Skin epidermis (tissue), 12 donors: ENCODE results near the gene RNF225.
"Not testable (repeated sequence)": the region's sequence is repeated elsewhere in the genome, so short reads cannot be mapped to it uniquely, and the experiment has no call there.

Source experiments
- H3K27ac ChIP-seq, 21 experiments: fragments of 200-600 bp; sonication (generic) in 11 of 21; one replicate each; pipeline ENCODE4 v1.5.0; 2020; ENCODE audit warnings: mild to moderate bottlenecking in 3 of 21, inconsistent platforms in 2 of 21, moderate library complexity in 2 of 21
- H3K4me3 ChIP-seq, 7 experiments: fragments of 200-600 bp; sonication (generic) in 2 of 7; one replicate each; pipeline ENCODE4 v1.5.0; 2020; ENCODE audit warnings: inconsistent platforms in 2 of 7, mild to moderate bottlenecking in 2 of 7, moderate library complexity in 1 of 7

Gene RNF225

DNA sequence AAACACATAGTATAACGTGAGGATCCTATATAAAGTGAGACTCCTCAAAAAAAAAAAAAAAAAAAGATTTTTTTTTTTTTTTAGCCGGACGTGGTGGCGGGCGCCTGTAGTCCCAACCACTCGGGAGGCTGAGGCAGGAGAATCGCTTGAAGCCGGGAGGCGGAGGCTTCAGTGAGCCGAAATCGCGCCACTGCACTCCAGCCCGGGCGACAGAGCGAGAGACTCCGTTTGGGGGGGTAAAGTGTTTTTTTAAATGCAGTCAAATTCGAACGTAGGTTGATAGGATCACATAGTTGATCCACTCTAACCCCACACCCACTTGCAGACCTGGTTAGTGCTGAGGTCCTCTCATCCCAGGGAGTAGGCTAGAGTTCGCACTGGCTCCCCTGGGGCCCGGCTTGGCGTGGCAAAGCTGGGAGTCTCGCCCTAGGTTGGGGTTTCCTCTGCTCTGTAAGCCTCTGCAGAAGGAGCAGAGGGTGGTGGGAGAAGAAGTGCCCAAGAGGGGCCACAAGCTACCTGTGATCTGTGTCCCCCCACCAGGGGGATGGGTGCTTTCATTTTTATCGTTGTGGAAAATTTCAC, 6.5 kb downstream of the RNF225 start:
- H3K4me3 ChIP-seq, result peak overlapping the region; percentile 42 to 60 (median 50)

DNA sequence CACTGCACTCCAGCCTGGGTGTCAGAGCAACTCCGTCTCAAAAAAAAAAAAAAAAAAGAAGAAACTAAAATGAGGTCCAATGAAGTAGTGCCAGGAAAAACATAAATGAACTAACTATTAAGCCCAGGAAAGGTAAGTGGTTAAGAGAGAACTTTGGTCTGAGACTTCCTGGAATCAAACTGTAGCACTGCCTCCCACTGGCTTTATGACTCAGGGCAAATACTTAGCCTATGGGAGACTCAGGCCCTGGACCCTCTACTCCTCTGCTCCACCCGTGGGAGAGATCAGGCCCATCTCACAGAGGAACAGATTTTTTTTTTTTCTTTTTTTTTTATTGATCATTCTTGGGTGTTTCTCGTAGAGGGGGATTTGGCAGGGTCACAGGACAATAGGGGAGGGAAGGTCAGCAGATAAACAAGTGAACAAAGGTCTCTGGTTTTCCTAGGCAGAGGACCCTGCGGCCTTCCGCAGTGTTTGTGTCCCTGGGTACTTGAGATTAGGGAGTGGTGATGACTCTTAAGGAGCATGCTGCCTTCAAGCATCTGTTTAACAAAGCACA, 8.5 kb downstream of the RNF225 start:
- not testable (repeated sequence) for H3K4me3 ChIP-seq, H3K27ac ChIP-seq

More for the DNA sequence above, 6.5 kb downstream of the RNF225 start:
- H3K27ac ChIP-seq, result peak overlapping the region in 10 of 21 experiments; percentile 16 to 82 (median 56)

DNA sequence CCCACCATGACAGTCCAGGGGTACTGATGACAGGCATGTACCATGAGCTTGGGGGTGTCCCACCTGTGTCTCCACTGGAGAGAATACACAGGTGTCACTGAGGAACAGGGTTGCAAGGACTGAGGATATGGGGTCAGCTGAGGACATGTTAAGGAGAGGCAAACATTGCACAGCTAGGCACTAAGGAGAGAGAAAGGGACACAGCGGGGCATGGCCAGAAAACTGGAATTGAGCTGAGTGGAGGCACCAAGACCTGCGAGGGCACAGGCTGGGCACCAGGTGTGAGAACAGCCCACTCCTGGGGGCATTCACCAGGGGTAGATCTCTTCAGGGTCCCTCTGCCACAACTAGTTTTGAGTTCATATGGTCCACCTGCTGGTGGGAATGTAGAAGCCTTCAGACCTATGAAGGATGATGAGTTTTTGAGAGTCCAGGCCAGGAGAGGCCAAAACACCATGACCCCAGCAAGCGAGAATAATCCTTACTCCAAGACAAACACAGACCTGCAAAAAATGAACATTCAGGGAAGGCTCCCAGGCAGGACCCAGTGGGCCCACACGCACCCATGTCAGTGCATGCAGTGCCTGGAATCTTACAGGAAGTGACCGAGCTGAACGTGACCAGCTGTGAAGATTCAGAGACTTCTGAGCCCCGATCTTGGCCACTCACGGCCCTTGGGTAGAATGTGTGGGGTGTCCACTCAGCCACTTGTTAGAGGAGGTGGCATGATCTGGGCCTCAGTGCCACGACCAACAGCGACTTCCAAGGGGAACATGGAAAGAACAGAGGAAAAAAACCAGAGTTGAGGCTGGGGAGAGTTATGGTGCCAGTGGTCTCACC, 11.6 kb downstream of the RNF225 start:
- Histone ChIP-seq H3K27ac (peak overlapping the region in 12 of 21 experiments; percentile 74 to 96 (median 90)), H3K4me3 (peak overlapping the region in 6 of 7 experiments; percentile 57 to 96 (median 82))

DNA sequence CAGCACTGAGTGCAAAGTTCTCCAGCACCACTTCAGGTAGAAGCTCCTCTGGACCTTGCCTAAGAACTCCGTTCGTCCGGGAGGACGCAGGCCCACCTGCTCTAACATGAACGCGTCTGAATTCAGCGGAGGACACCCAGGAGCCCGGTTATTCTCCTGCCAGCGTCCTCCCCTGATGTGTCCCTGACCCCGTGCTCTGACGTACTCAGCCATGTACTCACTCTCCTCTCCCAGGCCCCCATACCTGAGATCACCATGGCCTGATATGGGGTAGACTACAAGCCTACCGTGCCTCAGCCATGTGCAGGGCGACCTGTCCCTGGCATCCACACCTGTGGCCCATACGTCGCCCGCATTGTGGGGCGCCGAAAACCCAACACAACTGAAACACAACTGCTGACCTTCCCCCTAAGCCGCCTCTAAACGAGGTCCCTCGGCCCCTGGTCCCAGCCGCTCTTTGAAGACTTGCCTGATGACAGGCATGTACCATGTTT, 12.2 kb downstream of the RNF225 start:
- H3K4me3 ChIP-seq, result peak overlapping the region; percentile 57 to 96 (median 84)

DNA sequence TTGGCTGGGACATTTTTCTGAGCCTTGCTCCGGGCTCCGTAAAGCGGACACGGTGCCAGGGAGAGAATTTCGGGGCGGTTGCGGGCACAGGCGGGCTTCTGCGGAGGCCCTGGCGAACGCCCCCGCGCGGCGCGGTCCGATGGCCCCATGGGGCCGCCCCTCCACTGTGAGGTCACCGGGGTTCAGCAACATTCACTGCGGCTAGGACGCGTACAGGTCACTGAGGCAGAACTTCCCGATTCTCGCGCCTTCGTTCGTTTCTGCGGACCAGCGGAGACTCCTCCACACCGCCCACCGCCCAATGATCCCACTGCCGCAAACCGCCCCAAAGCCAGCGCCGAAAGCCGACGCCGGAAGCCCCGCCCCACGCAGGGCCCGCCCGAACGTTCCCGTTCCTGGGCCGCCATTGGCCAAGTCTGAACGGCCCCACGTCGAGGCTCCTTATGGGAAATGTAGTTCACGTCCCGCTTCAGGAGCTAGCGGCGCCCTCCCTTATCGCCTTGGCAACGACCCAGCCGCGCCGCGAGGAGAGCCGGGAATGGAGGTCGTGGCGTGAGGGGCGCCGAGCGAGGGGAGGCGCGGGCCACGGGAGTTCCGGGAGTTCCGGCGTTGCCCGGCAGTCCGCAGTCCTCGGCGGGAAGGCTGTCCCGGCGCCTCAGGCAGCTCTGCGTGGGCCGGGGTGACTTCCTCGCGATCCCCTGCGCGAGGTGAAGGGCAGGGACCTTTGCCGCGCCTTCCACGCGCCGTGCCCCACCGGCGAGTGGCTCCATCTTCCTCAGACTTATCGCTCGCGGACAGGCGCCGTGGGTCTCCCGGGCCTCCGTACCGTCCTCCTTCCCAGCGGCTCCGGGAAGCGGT, 12.9 kb downstream of the RNF225 start, which contains the start of gene ZNF584:
TSS of gene ZNF584 (plus strand) at position 498 of the 858 bp plus-strand sequence. CDS start 499 bp downstream, outside the sequence.
- H3K4me3 ChIP-seq, result peak within 1 kb of the TSS; percentile 57 to 96 (median 84)
- peak within 1 kb of the TSS; percentile 58 to 96 (median 88) for H3K27ac ChIP-seq

More for the DNA sequence above, 12.2 kb downstream of the RNF225 start:
- peak overlapping the region in 20 of 21 experiments; percentile 73 to 96 (median 88) for H3K27ac ChIP-seq

DNA sequence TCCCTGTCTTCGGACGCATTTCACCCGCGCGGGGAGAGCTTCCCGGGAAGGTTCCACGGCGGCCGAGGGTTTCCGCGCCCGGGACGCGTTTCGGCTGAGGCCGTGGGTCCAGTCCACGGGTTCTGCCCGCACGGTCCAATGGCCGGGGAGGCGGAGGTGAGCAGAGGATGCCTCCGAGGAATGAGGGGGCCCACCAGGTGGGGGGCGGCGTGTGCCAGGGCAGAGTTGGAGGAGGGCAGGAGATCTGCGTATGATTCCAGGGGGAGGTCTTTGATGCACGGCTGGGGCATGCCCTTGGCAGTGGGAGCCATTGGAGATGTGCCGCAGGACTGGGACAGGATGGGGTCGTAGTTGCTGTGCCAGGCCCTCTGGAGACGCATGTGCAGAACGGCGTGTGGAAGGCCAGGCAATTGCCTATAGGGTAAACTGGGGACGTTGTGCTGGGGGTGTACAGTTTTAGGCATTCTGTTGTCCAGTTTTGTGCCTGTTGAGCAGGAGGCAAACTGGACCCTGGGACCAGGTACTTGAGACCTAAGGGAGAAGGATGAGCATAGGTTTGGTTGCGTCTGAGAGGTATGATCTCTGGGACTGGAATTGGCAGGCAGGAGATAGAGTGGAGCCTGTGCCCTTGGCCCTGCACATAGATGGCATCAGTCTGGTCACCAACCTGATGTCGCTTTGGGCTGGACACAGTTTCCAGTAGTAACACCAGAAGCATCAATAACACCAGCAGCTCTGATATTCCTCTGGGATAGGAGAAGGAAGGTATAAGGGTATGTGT, 13.7 kb downstream of the RNF225 start:
- H3K27ac ChIP-seq, result peak overlapping the region; percentile 58 to 96 (median 88)

DNA sequence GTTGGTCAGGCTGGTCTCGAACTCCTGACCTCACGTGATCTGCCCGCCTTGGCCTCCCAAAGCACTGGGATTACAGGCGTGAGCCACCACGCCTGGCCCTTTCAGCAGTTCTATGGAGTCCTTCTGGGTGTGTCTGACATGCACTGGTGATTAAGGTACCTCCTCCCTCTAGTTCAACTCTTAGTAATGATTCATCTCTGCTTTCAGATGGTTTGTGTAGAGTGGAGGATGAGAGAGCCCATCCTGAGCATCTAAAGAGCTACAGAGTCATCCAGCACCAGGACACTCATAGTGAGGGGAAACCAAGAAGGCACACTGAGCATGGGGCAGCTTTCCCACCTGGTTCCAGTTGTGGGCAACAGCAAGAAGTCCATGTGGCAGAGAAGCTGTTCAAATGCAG, 21.1 kb downstream of the RNF225 start:
- Histone ChIP-seq H3K4me3 (no peak overlapping the region), H3K27ac (no peak overlapping the region)

More for the DNA sequence above, 13.7 kb downstream of the RNF225 start:
- H3K4me3 ChIP-seq, result peak overlapping the region; percentile 57 to 96 (median 84)

DNA sequence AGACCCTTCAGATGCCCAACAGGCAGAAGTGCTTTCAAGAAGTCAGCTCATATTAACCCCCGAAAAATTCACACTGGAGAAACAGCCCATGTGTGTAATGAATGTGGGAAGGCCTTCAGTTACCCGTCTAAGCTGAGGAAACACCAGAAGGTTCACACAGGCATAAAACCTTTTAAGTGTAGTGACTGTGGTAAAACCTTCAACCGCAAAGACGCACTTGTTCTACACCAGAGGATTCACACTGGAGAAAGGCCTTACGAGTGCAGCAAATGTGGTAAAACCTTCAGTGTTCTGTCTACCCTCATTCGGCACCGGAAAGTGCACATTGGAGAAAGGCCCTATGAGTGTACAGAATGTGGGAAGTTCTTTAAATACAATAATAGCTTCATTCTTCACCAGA, 21.6 kb downstream of the RNF225 start:
- Histone ChIP-seq H3K4me3 (no peak overlapping the region), H3K27ac (no peak overlapping the region)

DNA sequence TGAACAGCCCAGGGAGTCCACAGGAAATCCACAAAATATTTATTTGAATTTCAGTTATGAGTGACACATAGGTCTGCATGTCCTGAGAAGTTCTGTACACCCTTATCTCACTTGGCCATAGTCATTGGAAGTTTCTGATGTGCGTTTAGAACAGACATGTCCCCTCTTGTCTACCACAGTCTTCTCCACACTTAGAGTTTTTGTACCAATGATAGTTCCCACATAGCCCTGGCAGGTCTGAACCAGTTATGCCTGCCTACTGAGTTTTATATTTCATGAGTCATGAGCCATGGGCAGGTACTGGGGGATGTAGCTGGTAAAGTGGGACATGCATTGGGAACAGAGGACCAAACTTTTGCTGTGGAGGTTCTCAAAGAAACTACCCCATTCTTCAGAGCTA, 33.2 kb downstream of the RNF225 start:
- Histone ChIP-seq H3K4me3 (no peak overlapping the region), H3K27ac (peak overlapping the region in 6 of 21 experiments; percentile 13 to 55 (median 41))

DNA sequence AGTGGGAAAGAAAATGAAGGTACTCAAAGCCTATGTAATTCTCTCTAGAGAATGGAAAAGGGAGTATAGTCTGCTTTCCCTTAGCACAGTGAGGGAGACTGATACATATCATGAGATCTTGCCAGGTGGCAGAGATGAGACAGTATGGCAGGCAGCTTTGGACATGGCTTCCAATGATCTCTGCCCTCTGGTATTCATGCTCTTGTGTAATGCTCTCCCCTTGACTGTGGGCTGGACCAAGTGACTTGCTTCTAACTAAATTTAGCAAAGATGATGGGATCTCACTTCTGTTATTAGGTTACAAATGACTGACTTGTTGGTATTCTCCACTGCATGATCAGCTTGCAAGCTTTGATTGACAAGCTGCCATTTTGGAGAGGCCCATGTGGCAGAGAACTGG, 34.3 kb downstream of the RNF225 start:
- Histone ChIP-seq H3K27ac (peak overlapping the region in 2 of 21 experiments; percentile 19 to 45), H3K4me3 (no peak overlapping the region)

DNA sequence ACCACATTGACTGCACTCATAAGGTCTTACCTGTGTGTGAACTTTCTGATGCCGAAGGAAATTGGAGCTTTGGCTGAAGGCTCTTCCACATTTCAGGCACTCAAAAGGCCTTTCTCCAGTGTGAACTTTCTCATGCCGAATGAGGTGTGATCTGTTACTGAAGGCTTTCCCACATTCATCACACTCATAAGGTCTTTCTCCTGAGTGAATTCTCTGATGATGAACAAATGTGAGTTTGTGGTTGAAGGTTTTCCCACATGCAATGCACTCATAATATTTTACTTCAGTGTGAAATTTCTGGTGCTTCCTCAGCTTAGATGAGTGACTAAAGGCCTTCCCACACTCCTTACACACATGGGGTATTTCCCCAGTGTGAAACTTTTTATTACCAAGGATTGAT, 38.8 kb downstream of the RNF225 start:
- Histone ChIP-seq H3K27ac (no peak overlapping the region), H3K4me3 (no peak overlapping the region)

DNA sequence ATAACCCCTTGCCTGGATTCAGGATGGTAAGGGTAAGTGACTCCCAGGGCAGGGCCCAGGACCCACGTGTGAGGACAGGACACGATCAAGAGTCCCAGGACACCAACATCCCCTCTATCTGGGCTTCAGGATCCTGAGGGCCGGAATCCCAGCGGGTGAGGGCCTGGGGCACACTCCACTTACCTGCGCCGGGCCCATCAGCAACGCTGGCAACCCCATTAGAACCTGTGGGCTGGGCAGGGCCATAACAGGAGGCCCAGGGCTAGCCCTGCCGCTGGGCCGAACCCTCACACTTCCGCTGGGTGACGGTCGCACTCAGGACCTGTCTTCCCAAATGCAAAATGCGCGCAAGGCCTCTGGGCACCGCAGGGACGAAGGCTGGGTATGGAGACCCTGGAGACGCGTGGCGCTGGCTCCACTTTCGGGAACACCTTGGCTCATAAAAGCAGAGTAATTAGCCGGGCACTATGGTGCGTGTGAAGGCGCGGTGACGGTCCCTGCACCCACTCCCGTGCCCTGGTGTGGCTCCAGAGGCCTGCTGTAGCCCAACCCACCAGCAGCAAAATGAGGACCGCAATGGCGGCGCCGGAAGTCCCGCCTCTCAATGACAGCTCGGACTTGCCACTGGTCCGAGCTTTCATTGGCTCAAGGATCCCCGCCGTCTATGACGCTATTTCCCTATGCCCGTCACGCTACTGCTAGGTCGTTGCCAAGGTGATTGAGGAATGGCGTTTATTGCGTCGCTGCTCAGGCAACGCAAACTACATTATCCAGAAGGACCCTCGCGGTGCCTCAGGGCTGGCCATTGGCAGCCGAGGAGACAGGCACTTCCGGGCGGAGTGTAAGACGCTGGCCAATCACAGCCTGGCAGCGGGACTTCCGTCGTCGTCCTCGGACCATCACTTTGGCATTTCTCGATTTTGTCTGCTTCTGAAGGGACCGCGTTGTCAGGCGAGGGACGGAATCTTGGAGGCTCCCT, 44.4 kb downstream of the RNF225 start, which contains the start of gene ZNF132:
TSS of gene ZNF132 (minus strand) at position 578 of the 979 bp plus-strand sequence. CDS start at position 246, 332 bp downstream.
- Histone ChIP-seq H3K4me3 (peak within 1 kb of the TSS; percentile 50 to 72 (median 56)), H3K27ac (peak within 1 kb of the TSS in 20 of 21 experiments; percentile 16 to 82 (median 64))

DNA sequence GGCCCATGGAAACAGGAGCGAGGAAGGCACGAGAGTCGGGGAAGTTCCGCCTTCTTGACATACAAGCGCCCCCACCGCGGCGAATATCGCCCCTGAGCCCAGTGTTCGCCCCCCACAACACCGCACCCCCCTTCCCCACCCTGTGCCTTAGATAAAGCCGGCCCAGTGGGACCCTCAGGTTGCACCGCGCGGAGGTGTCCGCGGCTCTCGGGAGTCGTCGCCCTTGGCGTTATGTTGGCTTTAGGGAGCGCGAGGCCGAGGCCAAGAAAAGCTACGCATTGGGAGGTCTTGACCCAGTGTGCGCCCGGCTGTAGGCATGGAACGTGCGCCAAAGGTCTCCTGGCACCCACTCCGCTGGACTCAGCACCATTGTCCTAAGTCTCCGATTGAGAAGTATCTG, 45.1 kb downstream of the RNF225 start:
- Histone ChIP-seq H3K27ac (peak overlapping the region in 17 of 21 experiments; percentile 16 to 81 (median 60)), H3K4me3 (peak overlapping the region; percentile 50 to 72 (median 56))

DNA sequence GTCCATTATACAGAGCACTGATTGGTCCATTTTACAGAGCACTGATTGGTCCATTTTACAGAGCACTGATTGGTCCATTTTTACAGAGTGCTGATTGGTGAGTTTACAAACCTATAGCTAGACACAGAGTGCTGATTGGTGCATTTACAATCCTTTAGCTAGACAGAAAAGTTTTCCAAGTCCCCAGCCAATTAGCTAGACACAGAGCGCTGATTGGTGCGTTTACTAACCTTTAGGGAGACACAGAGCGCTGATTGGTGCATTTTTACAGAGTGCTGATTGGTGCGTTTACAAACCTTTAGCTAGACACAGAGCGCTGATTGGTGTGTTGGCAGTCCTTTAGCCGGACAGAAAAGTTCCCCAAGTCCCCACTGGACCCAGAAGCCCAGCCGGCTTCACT, 47.5 kb downstream of the RNF225 start:
- not testable (repeated sequence) for H3K27ac ChIP-seq, H3K4me3 ChIP-seq
